ENCODE results near the gene GNA14. TPM values are rescaled to one million over a fixed set of nuclear protein-coding genes. Genes with fewer than 3 reads are reported as not detected.
"Not testable (repeated sequence)": the region's sequence is repeated elsewhere in the genome, so short reads cannot be mapped to it uniquely, and the experiment has no call there.

GNA14 gene
- not detected for total RNA-seq

DNA sequence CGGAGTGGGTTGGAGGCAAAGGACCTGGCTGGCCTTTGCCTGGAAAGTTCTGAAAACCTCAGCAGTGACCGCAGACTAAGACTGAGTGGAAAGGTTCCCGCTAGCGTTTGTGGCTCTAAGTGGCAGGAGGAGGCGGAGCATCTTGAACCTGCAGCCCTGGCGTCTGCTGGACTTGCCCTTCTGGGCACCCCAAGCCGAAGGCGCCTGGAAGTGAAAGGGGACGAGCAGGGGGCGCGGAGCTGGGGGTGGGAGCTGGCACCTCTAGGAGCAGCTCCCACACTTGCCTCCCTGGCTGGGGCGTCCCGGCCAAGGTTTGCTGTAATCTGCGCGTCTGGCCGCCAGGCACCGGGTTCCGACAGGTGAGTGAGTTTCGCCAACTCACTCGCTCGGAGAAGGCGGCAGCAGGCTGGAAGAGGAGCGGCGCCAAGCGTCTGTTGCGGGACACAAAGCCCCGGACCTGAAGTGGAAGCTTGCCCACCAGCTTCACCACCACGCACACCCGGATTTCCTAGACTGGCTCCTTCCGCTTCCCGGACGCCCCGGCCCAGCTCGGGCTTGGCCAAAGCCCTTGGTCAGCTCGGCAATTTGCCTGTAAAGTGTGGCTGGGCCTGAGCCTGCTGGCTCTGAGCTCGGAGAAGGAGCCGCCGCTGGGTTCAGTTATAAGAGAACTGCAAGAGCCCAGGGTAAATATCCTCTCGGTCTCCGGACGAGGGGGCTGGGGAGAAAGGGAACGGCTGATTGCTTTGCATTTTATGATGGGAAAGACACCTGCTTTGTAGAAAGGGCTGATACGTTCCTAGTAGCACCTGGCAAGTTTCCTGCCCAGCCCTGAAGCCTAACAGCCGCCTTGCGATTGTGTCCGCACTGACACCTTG lies at the start of gene GNA14:
GNA14 (minus strand) TSS at position 89 of the 875 bp plus-strand sequence. CDS start 529 bp downstream, outside the sequence.
- peak within 1 kb of the TSS; percentile 43 for H3K4me3 Mint-ChIP-seq
- ChIA-PET CTCF (interaction anchor here (0.9 to 1.4 kb wide), 4 partner anchors 10 to 387 kb away, joined by 3 read pairs; no protein-coding TSS in a partner anchor), POLR2A (no interaction called here)
- peaks cover 2% of the 10 kb centered on the region for H3K36me3 Mint-ChIP-seq (ENCODE audit: low read depth)
- no peak within 1 kb of the TSS for H3K27ac Mint-ChIP-seq
- ATAC-seq, result peak; percentile 44
- peaks cover 8% of the 10 kb centered on the region for H3K4me1 Mint-ChIP-seq (ENCODE audit: low read depth)
- H3K27me3 Mint-ChIP-seq (ENCODE audit: low read depth), result peaks cover 51% of the 10 kb centered on the region
- peak; percentile 21 for DNase-seq
- H3K9me3 Mint-ChIP-seq (ENCODE audit: insufficient read depth), result no peaks in the 10 kb centered on the region

DNA sequence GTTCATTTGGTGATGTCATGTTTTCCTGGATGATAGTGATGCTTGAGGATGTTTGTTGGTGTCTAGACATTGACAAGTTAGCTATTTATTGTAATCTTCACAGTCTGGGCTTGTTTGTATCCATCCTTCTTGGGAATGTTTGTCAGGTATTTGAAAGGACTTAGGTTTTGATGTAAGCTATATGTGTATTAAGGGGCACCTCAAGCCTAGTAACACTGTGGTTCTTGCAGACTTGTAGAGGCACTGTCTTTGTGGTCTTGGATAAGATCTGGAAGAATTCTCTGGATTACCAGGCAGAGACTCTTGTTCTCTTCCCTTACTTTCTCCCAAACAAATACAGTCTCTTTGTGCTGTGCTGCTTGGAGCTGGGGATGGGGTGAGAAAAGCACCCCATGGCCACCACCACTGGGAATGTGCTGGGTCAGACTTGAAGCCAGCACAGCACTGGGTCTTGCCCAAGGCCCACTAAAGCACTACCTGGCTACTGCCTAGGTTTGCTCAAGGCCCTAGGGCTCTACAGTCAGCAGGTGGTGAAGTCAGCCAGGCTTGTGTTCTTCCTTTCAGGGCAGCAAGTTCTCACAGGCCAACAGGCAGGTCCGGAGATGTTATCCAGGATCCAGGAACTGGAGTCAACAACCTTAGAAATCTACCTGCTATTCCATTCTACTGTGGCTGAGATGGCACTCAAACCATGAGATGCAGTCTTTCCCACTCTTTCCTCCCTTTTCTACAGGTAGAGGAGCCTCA lies 49.3 kb upstream of the GNA14 start:
- ATAC-seq (no peak), DNase-seq (no peak)
- H3K36me3 Mint-ChIP-seq (ENCODE audit: low read depth), result no peaks in the 10 kb centered on the region
- H3K27ac Mint-ChIP-seq, result no peak overlapping the region
- ChIA-PET POLR2A (no interaction called here), CTCF (no interaction called here)
- H3K4me1 Mint-ChIP-seq (ENCODE audit: low read depth), result no peaks in the 10 kb centered on the region
- no peak overlapping the region for H3K4me3 Mint-ChIP-seq
- no peaks in the 10 kb centered on the region for H3K9me3 Mint-ChIP-seq (ENCODE audit: insufficient read depth)
- H3K27me3 Mint-ChIP-seq (ENCODE audit: low read depth), result peaks cover 5% of the 10 kb centered on the region

DNA sequence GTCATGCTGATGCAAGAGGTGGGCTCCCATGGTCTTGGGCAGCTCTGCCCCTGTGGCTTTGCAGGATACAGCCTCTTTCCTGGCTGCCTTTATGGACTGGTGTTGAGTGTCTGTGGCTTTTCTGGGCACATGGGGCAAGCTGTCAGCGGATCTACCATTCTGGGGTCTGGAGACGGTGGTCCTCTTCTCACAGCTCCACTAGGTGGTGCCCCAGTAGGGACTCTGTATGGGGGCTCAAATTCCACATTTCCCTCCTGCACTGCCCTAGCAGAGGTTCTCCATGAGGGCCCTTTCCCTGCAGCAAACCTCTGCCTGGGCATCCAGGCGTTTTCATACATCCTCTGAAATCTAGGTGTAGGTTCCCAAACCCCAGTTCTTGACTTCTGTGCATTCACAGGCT lies 42.6 kb upstream of the GNA14 start:
- not testable (repeated sequence) for H3K36me3 Mint-ChIP-seq (ENCODE audit: low read depth)

DNA sequence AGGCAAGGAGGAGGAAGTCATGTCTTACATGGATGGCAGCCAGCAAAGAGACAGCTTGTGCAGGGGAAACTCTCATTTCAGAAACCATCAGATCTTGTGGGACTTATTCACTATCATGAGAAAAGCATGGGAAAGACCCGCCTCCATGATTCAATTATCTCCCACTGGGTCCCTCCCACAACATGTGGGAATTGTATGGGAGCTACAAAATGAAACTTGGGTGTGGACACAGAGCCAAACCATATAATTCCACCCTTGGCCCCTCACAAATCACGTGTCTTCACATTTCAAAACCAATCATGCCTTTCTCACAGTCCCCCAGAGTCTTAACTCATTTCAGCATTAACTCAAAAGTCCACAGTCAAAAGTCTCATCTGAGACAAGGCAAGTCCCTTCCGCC lies 42.0 kb upstream of the GNA14 start:
- H3K36me3 Mint-ChIP-seq (ENCODE audit: low read depth); H3K4me3 Mint-ChIP-seq; H3K27me3 Mint-ChIP-seq (ENCODE audit: low read depth); H3K9me3 Mint-ChIP-seq (ENCODE audit: insufficient read depth); H3K27ac Mint-ChIP-seq; H3K4me1 Mint-ChIP-seq (ENCODE audit: low read depth); DNase-seq; ATAC-seq; POLR2A ChIA-PET: not testable (repeated sequence)
- CTCF ChIA-PET, result interaction anchor here (1.2 kb wide), 1 partner anchor 12 kb away, joined by 3 read pairs; no protein-coding TSS in a partner anchor

More for the DNA sequence above, 42.6 kb upstream of the GNA14 start:
- H3K27me3 Mint-ChIP-seq (ENCODE audit: low read depth); DNase-seq; H3K4me3 Mint-ChIP-seq; POLR2A ChIA-PET; ATAC-seq; H3K4me1 Mint-ChIP-seq (ENCODE audit: low read depth); H3K27ac Mint-ChIP-seq; H3K9me3 Mint-ChIP-seq (ENCODE audit: insufficient read depth): not testable (repeated sequence)
- CTCF ChIA-PET, result interaction anchor here (1.2 kb wide), 1 partner anchor 12 kb away, joined by 3 read pairs; no protein-coding TSS in a partner anchor

DNA sequence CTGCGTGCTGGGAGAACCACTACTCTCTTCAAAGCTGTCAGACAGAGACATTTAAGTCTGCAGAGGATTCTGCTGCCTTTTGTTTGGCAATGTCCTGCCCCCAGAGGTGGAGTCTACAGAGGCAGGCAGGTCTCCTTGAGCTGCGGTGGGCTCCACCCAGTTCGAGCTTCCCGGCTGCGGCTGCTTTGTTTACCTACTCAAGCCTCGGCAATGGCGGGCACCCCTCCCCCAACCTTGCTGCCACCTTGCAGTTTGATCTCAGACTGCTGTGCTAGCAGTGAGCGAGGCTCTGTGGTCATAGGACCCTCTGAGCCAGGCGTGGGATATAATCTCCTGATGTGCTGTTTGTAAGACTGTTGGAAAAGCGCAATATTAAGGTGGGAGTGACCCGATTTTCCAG lies 39.6 kb upstream of the GNA14 start:
- CTCF ChIA-PET, H3K4me3 Mint-ChIP-seq: not testable (repeated sequence)

DNA sequence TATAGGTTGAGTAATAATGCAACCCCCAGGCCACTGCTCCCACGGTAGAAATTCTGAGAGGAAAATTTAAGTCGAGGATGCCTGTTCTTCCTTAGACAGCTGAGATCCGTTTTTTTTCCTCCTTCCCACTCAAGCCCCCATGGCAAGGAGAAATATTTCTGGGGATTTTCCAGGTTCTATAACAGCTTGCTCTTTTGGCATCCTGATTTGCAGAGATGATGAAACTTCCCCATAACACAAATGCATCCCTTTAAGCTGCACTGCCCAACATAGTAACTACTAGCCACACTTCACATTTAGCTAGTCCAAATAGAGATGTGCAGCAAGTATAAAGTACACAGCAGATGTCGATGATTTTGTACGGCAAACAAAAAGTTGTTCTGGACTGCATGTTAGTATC lies 32.5 kb upstream of the GNA14 start:
- ATAC-seq, result no peak
- H3K4me1 Mint-ChIP-seq (ENCODE audit: low read depth), result no peaks in the 10 kb centered on the region
- no peak overlapping the region for H3K4me3 Mint-ChIP-seq
- no peak overlapping the region for H3K27ac Mint-ChIP-seq
- no peak for DNase-seq
- CTCF ChIA-PET, result no interaction called here
- no peaks in the 10 kb centered on the region for H3K9me3 Mint-ChIP-seq (ENCODE audit: insufficient read depth)
- POLR2A ChIA-PET, result no interaction called here
- H3K36me3 Mint-ChIP-seq (ENCODE audit: low read depth), result no peaks in the 10 kb centered on the region
- H3K27me3 Mint-ChIP-seq (ENCODE audit: low read depth), result no peaks in the 10 kb centered on the region

More for the DNA sequence above, 39.6 kb upstream of the GNA14 start:
- DNase-seq; H3K27me3 Mint-ChIP-seq (ENCODE audit: low read depth); ATAC-seq; H3K9me3 Mint-ChIP-seq (ENCODE audit: insufficient read depth); H3K4me1 Mint-ChIP-seq (ENCODE audit: low read depth); H3K27ac Mint-ChIP-seq; H3K36me3 Mint-ChIP-seq (ENCODE audit: low read depth); POLR2A ChIA-PET: not testable (repeated sequence)

DNA sequence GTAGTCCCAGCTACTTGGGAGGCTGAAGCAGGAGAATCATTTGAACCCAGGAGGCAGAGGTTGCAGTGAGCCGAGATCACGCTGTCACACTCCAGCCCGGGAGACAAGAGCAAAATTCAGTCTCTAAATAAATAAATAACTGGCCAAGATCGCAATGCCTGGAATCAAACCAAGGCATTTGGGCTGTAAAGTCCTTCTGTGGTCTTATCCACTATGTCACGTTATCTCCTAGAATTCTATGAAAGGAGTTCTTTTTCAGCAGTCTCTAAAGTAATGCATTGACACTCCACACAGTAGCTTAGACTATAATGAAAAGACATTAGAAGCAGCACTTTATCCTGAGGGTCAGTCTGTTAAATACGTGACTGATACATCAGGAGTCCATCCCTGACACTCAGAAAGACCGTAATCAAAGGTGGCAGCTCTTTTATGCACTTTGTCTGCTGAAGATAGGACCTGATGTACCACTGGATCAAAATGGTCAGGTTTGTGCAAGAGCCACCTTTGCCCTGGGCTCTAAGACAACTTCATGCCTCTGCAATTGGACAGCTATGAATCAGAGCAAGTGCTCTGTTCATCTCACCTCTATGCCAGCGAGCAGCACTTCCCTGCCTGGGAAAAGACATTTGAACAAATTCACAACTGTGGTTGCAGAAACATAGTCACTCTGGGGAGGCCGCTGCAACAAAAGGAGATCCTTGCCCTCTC lies 31.7 kb upstream of the GNA14 start:
- ChIA-PET POLR2A (no interaction called here), CTCF (no interaction called here)
- H3K4me3 Mint-ChIP-seq, result no peak overlapping the region
- ATAC-seq (no peak), DNase-seq (no peak)
- H3K27ac Mint-ChIP-seq, result no peak overlapping the region
- H3K36me3 Mint-ChIP-seq (ENCODE audit: low read depth), result no peaks in the 10 kb centered on the region
- H3K4me1 Mint-ChIP-seq (ENCODE audit: low read depth), result no peaks in the 10 kb centered on the region
- no peaks in the 10 kb centered on the region for H3K27me3 Mint-ChIP-seq (ENCODE audit: low read depth)
- no peaks in the 10 kb centered on the region for H3K9me3 Mint-ChIP-seq (ENCODE audit: insufficient read depth)

DNA sequence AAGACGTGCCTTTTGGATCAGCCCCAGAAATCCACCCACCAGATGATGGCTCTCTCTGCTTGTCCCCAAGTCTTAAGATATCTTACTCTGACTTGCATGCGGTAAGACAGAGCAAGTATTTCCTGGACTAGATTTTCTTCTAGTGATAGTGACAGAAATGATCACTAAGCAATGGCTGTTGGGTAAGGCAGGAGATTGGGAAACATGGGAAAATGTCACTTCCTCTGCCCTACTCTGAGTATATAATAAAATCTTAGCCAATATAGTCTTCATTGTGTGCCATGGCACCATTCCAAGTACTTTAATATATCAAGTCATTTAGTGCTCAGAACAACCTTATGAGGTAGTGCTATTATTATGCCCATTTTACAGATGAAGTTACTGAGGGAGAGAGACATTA lies 31.0 kb upstream of the GNA14 start:
- no peaks in the 10 kb centered on the region for H3K9me3 Mint-ChIP-seq (ENCODE audit: insufficient read depth)
- H3K4me1 Mint-ChIP-seq (ENCODE audit: low read depth), result no peaks in the 10 kb centered on the region
- H3K27ac Mint-ChIP-seq, result no peak overlapping the region
- ChIA-PET POLR2A (no interaction called here), CTCF (interaction anchor here (0.7 kb wide), 1 partner anchor 13 kb away, joined by 3 read pairs; no protein-coding TSS in a partner anchor)
- no peak overlapping the region for H3K4me3 Mint-ChIP-seq
- DNase-seq (no peak), ATAC-seq (no peak)
- no peaks in the 10 kb centered on the region for H3K36me3 Mint-ChIP-seq (ENCODE audit: low read depth)
- H3K27me3 Mint-ChIP-seq (ENCODE audit: low read depth), result no peaks in the 10 kb centered on the region

DNA sequence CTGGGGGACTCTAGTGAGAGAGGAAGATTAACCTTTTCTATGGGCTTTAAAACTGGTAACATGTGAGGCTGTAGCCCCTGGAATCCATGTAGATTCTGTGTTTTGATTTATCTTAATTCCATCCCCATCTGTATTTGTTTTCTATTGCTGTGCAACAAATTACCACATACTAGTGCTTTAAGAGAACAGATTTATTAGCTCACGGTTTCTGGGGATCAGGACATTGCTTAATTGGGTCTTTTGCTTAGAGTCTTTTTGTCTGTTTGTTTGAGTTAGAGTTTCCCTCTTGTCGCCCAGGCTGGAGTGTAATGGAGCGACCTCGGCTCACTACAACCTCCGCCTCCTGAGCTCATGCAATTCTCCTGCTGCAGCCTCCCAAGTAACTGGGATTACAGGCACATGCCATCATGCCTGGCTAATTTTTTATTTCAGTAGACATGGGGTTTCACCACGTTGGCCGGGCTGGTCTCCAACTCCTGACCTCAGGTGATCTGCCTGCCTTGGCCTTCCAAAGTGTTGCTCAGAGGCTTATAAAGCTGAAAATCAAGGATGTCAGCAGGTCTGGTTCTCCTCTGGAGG lies 29.9 kb upstream of the GNA14 start:
- Mint-ChIP-seq H3K36me3 (ENCODE audit: low read depth) (no peaks in the 10 kb centered on the region), H3K27ac (no peak overlapping the region), H3K4me1 (ENCODE audit: low read depth) (no peaks in the 10 kb centered on the region), H3K4me3 (no peak overlapping the region), H3K9me3 (ENCODE audit: insufficient read depth) (no peaks in the 10 kb centered on the region), H3K27me3 (ENCODE audit: low read depth) (no peaks in the 10 kb centered on the region)
- no peak for ATAC-seq
- POLR2A ChIA-PET, result no interaction called here
- CTCF ChIA-PET, result interaction anchor here (1.0 kb wide), 1 partner anchor 12 kb away, joined by 3 read pairs; no protein-coding TSS in a partner anchor
- no peak for DNase-seq

DNA sequence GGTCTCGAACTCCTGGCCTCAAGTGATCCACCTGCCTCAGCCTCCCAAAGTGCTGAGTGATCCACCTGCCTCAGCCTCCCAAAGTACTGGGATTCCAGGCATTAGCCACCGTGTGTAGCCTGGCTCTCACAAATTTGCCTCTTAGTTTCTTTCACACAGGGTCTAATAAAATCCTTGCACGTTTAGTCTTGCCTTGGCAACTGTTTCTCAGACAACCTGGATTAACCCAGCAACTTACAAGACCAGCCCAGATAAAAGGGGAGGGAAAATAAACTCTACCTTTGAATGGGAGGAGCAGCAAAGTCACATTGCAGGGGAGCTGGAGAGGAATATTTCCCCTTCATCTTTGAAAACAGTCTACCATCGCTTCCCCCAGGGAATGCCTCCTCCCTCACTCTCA lies 29.3 kb upstream of the GNA14 start:
- no peak overlapping the region for H3K27ac Mint-ChIP-seq
- H3K36me3 Mint-ChIP-seq (ENCODE audit: low read depth), result no peaks in the 10 kb centered on the region
- no peaks in the 10 kb centered on the region for H3K27me3 Mint-ChIP-seq (ENCODE audit: low read depth)
- ATAC-seq (no peak), DNase-seq (no peak)
- ChIA-PET POLR2A (no interaction called here), CTCF (no interaction called here)
- no peaks in the 10 kb centered on the region for H3K4me1 Mint-ChIP-seq (ENCODE audit: low read depth)
- no peaks in the 10 kb centered on the region for H3K9me3 Mint-ChIP-seq (ENCODE audit: insufficient read depth)
- H3K4me3 Mint-ChIP-seq, result no peak overlapping the region

DNA sequence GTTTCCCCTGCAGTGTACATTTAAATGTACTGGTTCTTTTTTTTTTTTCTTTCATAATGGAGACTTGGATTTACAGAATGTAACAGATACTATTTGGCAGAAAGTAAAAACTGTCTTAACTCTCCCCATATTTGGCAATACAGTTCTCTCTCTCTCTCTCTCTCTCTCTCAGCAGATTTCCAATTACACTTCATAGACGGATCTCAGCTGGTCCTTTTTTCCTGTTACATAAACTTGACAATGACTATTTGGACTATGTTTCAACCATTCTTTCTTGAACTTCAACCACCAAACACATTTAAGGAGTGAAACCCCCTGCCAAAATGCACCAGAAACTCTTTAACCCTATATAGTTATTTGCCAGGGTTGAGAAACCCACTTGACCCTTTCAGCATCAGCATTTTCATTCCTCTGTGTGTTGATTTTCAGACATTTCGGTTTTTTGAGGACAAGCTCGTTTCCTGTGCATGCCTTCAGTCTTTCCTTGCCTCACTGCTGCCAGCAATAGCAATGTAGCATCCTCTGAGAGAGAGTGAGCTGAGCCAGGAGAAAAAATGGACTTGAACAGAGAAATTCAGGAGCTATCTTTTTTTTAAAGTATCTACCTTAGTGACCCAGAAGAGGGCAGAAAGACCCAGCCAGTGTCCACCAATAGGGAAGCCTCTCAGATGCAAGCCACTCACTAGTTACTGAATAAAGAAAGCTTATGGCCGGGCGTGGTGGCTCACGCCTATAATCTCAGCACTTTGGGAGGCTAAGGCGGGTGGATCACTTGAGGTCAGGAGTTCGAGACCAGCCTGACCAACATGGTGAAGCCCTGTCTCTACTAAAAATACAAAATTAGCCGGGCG lies 26.0 kb upstream of the GNA14 start:
- ChIA-PET CTCF (no interaction called here), POLR2A (interaction anchor here (0.7 kb wide), 1 partner anchor 1827 kb away, joined by 5 read pairs; no protein-coding TSS in a partner anchor)
- no peaks in the 10 kb centered on the region for H3K36me3 Mint-ChIP-seq (ENCODE audit: low read depth)
- H3K27me3 Mint-ChIP-seq (ENCODE audit: low read depth), result no peaks in the 10 kb centered on the region
- no peak overlapping the region for H3K27ac Mint-ChIP-seq
- H3K4me3 Mint-ChIP-seq, result no peak overlapping the region
- DNase-seq (no peak), ATAC-seq (no peak)
- H3K4me1 Mint-ChIP-seq (ENCODE audit: low read depth), result no peaks in the 10 kb centered on the region
- no peaks in the 10 kb centered on the region for H3K9me3 Mint-ChIP-seq (ENCODE audit: insufficient read depth)
